Myocyte (in vitro differentiated cells): ENCODE data around the gene SSR2. TPM values are rescaled to one million over a fixed set of nuclear protein-coding genes. Genes with fewer than 3 reads are reported as not detected.
A peak's percentile ranks its signal among the peaks of the same experiment; 100 is the strongest.

Experiments used
- DNase-seq: peaks from one replicate; pipeline ENCODE4 v3.0.0-alpha.2; 2012; ENCODE audit warnings: low read depth
- total RNA-seq: library from RNA; depleted of rRNA; stranded (reverse); fragments of >200 nt; gene quantifications from 2 replicates; pipeline ENCODE4 v1.2.3, GENCODE V29; 2014

Gene SSR2
- total RNA-seq, 1 donor from 2014 or later: 222 TPM

DNA sequence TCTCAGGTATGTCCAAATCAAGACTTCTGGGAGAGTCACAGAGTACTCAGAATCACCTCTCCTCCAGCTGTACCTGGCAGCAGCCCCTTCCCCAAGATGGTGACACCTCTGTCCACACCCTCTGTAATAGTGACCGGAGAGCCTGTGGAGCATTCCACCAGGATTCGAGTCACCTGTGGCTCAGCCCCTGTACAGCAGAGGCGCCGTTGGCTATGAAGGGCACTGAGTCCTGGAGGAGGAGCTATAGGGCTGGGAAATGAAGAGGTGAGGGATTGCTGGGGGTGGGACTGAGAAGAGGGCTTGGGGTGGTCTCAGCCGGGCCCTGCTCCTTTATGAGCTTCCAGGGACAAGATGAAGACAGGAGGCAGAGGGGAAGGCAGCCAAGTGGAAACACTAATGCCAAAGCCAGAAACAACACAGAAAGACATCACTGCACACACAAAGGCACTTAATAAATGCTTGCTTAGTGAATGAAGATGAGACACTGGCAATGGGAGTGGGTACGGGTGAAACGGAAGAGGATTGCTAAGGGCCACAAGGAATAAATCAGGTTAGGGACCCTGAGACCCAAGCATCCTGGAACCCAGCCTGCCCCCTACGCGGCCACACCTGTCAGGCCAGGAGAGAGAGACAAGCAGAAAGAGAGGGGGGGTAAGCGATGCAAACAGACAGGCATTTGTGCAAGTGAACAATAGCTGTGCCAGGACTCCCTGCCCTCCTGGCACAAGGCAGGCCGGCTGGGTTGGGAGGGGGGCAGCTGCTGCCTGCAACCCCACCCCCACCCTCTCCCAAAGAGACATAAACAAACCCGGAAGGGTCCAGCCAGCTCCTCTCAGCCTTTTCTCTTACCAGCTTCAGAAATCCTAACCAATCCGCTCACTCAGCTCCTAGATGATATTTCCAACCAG lies 46.3 kb downstream of the SSR2 start:
- DNase-seq: peak; percentile 88

DNA sequence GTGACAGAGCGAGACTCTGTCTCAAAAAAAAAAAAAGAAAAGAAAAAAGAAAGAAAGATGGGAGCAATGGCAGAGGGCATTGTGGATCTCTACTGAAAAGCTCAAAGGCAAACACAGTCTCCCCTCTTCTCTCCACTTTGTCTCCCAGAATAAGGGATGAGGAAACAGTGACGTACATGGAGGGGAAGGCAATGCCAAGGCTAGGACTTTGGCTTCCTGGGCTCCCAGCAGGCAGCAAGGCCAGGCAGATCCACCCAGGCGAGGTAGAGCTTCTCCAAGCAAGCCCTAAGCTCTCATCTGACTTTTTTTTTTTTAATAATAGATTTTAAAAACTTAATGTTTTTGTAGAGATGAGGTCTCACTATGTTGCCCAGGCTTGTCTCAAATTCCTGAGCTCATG lies 47.0 kb downstream of the SSR2 start:
- no peak for DNase-seq

DNA sequence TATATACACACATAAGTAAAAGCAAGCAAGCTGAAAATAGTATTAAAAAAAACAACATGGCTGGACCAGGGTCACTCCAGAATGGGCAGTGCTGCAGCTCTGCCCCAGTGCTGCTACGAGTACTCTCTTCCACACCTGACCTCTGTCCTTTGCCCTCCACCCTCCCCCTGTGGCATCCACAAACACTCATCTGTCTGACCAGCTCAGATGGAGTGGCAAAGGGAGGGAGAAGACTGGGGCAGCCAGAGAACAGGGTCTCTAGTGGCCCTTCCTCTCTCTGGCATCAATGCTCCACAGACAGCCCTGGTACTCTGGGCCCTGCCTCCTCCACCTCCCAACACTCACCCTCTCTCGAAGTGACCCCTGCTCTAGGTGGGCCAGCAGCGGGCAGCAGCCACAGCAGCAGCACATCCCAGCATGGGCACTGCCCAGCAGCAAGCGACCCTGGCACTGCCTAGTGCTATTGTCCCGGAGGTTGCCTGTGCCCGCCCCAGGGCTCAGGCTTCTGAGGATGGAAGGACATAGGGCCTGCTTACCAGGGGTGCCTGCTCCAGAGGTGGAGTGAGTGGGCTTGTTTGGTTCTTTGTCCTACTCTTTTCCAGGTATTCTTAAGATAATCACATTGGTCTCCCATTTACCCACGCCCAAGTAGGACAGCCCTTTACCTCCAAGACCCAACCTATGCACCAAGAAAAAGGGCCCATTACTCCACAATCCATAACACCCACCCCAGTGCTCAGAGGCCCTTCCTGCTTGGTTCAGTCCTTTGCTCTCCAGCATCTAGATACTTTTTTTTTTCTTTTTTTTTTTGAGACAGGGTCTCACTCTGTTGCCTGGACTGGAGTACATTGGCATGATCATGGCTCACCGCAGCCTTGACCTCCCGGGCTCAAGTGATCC lies 48.6 kb downstream of the SSR2 start:
- DNase-seq: no peak

DNA sequence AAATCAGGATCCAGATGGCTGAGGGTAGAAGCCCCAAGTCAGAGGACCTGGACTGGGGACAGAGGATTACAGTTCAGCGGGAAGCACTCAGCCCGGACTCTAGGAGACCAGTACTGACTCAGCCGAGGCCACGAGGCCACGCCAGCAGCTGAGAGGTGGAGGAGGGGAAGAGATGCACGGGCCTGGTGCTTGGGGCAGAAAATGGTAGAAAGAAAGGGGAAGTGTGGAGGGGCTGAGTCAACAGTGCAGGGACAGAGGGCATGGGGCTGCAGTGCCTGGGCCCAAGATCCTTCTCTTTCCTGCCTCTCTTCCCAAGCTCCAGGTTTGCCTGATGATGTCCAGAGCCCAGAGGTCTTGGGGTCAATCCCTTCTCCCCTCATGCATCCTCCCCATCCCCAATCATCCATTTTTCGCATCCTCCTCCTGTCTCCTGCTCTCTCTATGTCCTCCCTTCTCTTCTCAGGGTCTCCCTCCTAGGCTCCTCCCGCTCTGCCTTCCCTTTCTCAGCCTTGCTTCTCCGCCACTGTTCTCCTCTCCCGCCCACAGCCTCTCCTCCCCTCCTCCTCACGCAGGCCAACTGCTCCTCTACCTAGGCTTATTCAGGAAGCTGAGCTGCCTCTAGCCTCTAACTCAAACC lies 50.1 kb downstream of the SSR2 start:
- peak; percentile 91 for DNase-seq

DNA sequence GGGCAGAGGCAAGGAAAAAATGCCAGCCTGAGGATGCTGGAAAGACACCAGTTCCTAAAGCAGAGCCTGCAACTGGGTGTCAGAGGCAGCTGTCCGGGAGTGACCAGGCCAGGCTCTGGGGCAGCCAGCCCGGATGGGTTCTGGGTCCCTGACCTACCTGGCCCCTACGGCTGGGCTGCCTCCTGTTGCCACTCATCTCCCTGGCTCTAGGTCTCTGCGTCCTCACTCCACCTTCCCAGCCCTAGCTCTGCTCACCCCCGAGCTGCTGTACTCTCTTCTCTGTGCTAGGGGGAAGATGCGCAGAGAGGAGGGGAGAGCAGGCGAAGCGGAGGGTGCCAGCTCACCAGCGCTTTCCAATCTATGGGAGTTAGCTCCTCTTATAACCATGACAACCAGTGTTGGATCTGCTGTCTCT lies 51.4 kb downstream of the SSR2 start:
- peak; percentile 85 for DNase-seq

DNA sequence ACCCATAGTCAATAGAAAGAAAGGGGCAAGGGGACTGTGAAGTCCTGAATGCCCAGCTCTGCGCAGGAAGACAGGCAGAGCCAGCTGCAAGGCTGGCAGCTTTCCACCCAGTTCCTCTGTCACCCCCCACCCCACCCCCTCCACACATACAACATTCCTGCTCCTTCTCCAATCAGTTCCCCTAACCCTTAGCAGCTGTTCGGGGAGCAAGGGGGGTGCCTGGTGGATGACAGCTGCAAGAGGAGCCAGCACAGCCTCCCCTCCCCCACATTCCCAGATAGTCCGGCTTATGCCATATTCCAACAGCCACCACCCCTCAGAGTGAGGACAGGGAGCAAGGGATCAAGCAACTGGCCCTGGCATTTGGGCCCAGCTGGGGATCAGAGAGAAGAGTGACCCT lies 52.1 kb downstream of the SSR2 start:
- peak; percentile 100 for DNase-seq

DNA sequence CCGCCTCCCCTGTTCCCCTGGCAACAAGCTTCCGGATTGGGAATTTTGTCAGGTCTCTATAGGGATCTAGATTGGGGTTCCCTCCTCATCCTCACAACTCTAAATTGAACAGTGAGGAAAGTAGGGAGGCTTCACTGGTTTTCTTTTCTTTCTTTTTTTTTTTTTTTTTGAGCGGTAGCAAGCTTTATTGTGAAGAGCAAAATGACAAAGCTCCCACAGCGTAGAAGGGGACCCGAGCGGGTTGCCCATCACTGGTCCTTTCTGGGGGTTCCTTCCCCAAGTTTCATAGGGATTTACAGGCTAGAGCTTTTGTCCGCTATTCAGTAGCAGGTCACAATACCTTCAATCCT lies 52.7 kb downstream of the SSR2 start:
- no peak for DNase-seq

DNA sequence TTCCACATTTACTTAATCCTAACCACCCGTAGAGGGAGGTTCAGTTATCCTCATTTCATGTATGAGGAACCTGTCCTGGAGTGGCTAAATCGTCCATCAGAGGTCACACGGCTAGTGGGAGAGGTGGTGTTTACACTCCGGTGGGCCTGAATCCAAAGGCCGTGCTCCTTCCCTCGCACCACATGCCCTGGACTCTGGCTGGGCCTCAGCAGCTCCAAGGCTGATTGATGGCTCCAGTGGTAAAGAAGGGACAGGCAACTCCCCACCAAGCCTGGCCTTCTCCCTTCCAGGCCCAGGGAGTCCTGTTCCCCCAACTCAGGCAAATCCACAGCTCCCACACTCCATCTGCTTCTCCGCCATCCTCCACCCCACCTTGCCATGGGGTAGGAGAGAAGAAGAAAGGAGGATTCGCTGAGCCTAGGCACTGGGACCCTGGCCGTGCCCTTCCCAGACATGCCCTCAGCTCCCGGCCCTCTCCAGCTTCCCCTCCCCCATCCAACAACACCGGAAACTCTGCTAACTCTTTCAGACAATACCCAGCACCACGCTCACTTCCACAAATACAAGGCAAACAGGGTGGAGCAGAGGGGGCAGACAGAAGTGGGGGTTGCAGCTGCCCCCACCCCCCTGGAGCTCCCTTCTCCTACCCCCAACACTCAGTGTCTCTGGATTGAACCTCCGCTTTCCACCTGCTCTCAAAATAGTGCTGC lies 53.3 kb downstream of the SSR2 start:
- peak; percentile 80 for DNase-seq

DNA sequence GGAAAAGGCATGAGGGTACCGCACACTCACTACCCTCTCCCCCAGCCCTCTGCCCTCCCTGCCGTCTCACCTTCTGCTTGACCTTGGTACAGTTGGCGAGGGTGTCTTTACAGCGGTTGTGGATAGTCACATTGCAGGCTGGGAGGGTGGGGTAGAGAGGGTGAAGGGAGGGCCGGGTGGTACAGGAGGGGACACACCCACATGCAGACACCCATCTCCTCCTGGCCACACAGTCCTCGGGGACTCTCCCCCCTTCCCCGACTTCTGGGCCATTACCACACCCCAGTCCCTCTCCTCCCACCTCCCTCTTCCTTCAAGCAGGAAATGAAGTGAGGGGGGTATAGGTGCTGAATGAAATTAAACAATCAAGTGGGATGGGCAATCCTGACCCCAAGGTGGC lies 54.0 kb downstream of the SSR2 start:
- no peak for DNase-seq

DNA sequence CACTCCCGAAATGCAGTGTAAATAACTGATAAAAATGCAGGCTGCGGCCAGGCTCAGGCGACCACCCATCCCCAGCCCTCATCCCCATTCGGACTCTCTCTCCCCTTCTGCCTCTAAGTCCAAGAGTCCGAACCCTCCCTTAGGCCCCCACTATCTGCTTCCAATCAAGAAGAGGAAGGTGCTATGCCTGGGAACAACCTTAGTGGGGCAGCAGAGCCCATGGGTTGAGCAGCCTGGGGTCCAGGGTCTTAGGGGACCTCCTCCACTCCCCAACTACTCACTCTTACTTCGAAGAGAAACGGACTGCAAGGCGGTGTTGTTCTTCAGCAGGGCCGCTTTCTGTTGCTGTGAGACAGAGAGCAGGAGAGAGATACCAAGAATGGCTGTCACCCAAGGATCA lies 54.6 kb downstream of the SSR2 start:
- no peak for DNase-seq

DNA sequence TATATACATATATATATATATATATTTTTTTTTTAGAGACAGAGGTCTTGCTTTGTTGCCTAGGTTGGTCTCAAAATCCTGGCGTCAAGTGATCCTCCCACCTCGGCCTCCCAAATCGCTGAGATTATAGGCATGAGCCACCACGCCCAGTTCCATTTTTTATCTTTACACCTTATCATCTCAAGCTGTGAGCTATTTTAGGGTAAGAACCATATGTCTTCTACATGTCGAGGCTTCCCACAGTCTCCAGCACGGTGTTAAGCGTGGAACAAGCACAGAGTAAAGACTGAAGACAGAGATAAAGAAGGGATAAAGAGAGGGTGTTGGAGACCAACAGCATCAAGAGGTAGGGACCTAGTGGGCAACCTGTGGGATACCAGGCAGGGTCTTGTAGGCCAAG lies 56.6 kb downstream of the SSR2 start:
- no peak for DNase-seq

DNA sequence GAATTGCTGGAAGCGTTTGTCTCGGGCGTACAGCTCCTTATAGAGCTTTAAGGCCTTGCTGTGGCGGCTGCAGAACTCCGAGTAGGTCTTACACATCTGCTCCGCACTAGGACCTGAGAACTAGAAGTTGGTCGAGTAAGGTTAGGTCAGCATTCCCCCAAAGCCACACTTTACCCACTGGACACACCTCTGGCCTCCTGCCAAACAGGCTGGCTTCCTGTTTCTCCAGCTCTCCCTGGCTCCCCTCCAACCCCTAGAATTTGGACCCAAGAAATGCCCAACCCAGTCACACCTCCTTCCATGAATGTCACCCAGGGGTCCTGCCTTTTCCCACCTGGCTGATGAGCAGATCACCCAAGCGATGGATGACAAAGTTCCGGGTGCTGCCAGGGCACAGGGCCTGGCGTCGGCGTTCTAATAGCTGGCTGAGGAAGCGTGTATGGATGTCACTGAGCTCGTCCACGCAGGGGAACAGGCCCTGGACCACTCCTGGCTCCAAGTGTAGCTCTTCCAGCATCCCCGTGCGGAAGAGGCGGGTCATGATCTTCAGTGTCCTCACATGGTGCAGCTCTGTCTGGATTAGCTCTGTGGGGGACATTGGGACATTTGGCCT lies 58.0 kb downstream of the SSR2 start:
- DNase-seq: peak; percentile 84

DNA sequence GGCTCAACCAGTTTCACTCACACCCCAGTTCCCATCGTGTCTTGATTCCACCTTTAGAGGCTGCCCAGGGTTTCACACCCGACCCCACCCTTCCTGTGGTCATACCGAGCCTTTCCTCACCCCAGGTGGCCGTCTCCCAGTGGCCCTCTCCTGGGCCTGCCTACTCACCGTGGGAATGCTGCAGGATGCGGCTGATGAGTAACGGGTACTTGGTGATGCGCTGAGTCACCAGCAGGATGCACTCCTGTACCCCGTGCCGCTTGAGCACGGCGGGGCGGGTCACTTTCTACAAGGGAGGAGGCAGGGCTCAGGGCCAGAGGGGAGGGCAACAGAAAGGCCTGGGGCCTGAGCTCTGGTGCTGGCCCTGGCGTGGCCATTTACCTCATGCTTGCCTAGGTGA lies 58.8 kb downstream of the SSR2 start:
- DNase-seq: peak; percentile 94

DNA sequence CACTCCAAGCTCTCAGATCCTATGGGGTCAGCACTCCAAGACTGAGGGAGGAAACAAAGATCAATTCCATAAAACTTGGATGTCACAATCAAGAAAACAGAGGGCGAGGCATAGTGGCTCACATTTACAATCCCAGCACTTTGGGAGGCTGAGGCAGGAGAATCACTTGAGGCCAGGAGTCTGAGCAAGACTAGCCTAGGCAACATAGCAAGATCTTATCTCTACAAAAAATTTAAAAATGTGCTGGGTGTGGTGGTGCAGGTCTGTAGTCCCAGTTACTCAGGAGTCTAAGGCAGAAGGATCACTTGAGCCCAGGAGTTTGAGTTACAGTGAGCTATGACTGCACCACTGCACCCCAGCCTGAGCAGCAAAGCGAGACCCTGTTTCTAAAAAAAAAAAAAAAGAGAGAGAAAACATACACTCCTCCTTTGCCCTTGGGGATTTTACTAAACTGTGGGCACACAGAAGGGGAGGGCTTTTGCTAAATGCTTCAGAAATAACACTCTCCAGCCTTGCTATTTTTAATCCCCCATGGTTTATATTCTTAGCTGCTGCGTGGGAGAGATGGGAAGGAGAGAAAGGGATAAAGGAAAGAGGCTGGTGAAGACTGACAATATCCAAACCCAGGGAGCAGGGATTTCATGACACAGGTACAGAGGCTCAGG lies 60.5 kb downstream of the SSR2 start:
- peak; percentile 48 for DNase-seq

Other genes starting within 250 kb of the SSR2 start
- gene GON4L, start 163.7 kb downstream of the SSR2 start, total RNA-seq: 19.0 and 24.2 TPM in 2 replicates
- 7.4 and 9.5 TPM in 2 replicates for gene SYT11, start 161.4 kb downstream of the SSR2 start, total RNA-seq
- 66.8 and 72.0 TPM in 2 replicates for gene RIT1, start 109.6 kb downstream of the SSR2 start, total RNA-seq
- gene KHDC4, start 86.5 kb downstream of the SSR2 start, total RNA-seq: 50.6 and 54.2 TPM in 2 replicates
- not detected in 2 replicates for gene RXFP4, start 79.3 kb downstream of the SSR2 start, total RNA-seq
- gene ARHGEF2, start 42.4 kb downstream of the SSR2 start, total RNA-seq: 361 and 478 TPM in 2 replicates
- gene UBQLN4, start 32.8 kb upstream of the SSR2 start, total RNA-seq: 65.3 and 69.7 TPM in 2 replicates
- gene LAMTOR2, start 33.8 kb upstream of the SSR2 start, total RNA-seq: 40.1 and 51.4 TPM in 2 replicates
- gene RAB25, start 40.2 kb upstream of the SSR2 start, total RNA-seq: not detected in 2 replicates
- 3.2 and 4.5 TPM in 2 replicates for gene MEX3A, start 61.5 kb upstream of the SSR2 start, total RNA-seq
- 1,328 and 1,573 TPM in 2 replicates for gene LMNA, start 93.8 kb upstream of the SSR2 start, total RNA-seq
- gene SEMA4A, start 132.6 kb upstream of the SSR2 start, total RNA-seq: 1.0 and 1.6 TPM in 2 replicates
- gene SLC25A44, start 173.2 kb upstream of the SSR2 start, total RNA-seq: 12.5 and 15.9 TPM in 2 replicates
- gene PMF1, start 192.1 kb upstream of the SSR2 start, total RNA-seq: 81.1 and 85.0 TPM in 2 replicates
- 152 and 378 TPM in 2 replicates for gene BGLAP, start 221.2 kb upstream of the SSR2 start, total RNA-seq
- 1.1 and 4.1 TPM in 2 replicates for gene PAQR6, start 227.1 kb upstream of the SSR2 start, total RNA-seq